SK-N-SH (cell line): ENCODE data around the gene SEC14L2.

Experiments
- CTCF ChIP-seq: fragments of 200-600 bp; sonication (generic); IDR thresholded peaks from 2 replicates; pipeline ENCODE4 v1.6.1; 2017; ENCODE audit warnings: antibody characterized with exemption, mild to moderate bottlenecking, moderate library complexity
- GABPA ChIP-seq: IDR thresholded peaks from 2 replicates; pipeline ENCODE4 v1.4.0; 2012; ENCODE audit warnings: low read depth, mild to moderate bottlenecking
- MXI1 ChIP-seq: IDR thresholded peaks from 2 replicates; pipeline ENCODE4 v1.6.1; 2012; ENCODE audit warnings: mild to moderate bottlenecking, low read depth, low read length, improper control_type of control experiment
- POLR2AphosphoS5 ChIP-seq: IDR thresholded peaks from 2 replicates; pipeline ENCODE4 v1.6.1; 2012; ENCODE audit warnings: low read depth, low read length
- RAD21 ChIP-seq: IDR thresholded peaks from 2 replicates; pipeline ENCODE4 v1.6.1; 2012; ENCODE audit warnings: mild to moderate bottlenecking, low read length
- RFX5 ChIP-seq: IDR thresholded peaks from 2 replicates; pipeline ENCODE4 v1.6.1; 2012; ENCODE audit warnings: mild to moderate bottlenecking, improper control_type of control experiment, low read length
- SIN3A ChIP-seq: IDR thresholded peaks from 2 replicates; pipeline ENCODE4 v1.6.1; 2012; ENCODE audit warnings: low read depth, mild to moderate bottlenecking, low read length, moderate library complexity, borderline replicate concordance
- TEAD4 ChIP-seq: IDR thresholded peaks from 2 replicates; pipeline ENCODE4 v1.4.0; 2012; ENCODE audit warnings: mild to moderate bottlenecking, borderline replicate concordance; ENCODE audit not compliant: insufficient read depth
- ZBTB33 ChIP-seq: IDR thresholded peaks from 2 replicates; pipeline ENCODE4 v1.4.0; 2012; ENCODE audit warnings: low read depth, borderline replicate concordance

GRCh38 chr22:30404307-30404706 lies 7.5 kb downstream of the SEC14L2 start:
- TF ChIP-seq GABPA: no peak
- TF ChIP-seq MXI1: no peak
- no peak for TF ChIP-seq SIN3A
- TF ChIP-seq CTCF: no peak
- TF ChIP-seq RFX5: no peak
- TF ChIP-seq POLR2AphosphoS5: no peak
- TF ChIP-seq TEAD4: no peak
- no peak for TF ChIP-seq ZBTB33
- no peak for TF ChIP-seq RAD21
